Brain pericyte (primary cell): ENCODE data around the gene AQP2.
"Not testable (repeated sequence)": the region's sequence is repeated elsewhere in the genome, so short reads cannot be mapped to it uniquely, and the experiment has no call there.

ENCODE experiments used
- DNase-seq: peaks from one replicate; pipeline ENCODE4 v3.0.0-alpha.2; 2012; ENCODE audit warnings: low read depth, low spot score

AQP2 gene

GRCh38 chr12:49987625-49988303 lies 37.2 kb downstream of the AQP2 start:
- no peak for DNase-seq

DNA sequence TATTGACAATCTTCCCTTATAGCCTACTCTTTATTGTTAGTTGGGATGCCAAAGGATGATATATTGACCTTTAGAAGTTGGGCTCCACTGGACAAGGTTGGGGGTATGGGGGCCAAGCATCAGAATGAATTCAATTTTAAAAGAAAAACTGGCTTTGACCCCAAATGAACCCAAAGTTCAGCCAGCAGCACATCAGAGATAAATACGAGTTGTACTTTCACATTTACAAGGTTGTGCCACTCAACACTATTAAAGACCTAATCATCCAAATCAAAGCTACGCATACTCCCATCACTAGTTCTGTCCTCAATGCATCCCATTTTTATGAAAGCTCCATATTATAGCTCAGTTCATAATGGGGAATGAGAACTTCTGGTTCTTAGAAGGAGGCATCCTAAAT lies 38.9 kb downstream of the AQP2 start:
- DNase-seq: not testable (repeated sequence)

- no peak for DNase-seq
Measured at GRCh38 chr12:49990273-49990672, 39.7 kb downstream of the AQP2 start.

DNA sequence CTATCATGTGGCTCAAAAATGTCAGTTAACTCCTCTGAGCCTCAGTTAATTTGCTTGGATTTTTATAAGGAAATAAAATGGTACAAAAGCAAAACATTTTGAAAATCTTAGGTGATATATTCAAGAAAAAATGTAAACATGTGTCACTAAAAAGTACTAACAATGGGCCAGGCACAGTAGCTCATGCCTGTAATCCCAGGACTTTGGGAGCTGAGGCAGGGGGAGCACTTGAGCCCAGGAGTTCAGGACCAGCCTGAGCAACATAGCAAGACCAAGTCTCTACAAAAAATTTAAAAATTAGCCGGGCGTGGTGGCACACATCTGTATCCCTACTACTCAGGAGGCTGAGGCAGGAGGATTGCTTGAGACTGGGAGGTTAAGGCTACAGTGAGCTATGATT lies 47.9 kb downstream of the AQP2 start:
- no peak for DNase-seq

DNA sequence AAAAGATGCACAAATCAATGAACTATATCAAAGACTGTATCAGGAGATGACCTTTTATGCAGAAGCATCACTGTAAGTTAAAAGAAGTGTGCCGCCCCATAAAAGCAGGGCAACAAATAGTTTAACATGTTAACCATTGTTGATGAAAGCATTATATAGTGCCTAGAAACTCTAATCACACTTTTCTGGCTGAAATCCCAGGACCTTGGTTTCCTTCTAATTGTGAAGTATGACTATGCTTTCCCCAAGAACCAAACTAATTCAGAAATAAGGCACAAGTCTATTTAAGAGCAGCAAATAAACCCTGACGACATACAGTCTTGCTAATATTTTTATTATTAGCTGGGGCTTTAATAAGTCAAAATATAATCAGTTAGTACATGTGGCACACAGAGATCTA lies 53.1 kb downstream of the AQP2 start:
- no peak for DNase-seq

DNA sequence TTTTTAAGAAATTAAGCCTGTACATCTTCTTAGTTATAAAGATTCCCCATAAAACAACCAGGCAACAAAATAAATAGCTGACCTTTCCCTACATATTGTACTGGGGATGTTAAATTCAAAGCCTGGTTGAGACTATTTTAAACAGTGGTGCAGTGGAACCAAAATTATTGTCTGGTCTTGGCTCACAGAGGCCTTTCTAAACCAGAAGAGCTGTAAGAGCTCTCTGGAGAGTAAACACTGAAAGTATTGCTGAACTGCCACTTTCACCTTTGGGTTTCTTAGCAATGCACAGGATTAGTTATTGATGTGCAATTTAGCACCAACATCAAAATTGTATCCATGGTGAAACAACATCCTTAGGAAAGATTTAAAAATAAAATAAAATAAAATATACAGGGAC lies 54.2 kb downstream of the AQP2 start:
- DNase-seq: no peak

GRCh38 chr12:50005175-50005574 lies 54.6 kb downstream of the AQP2 start:
- DNase-seq: no peak

GRCh38 chr12:50006280-50006679 lies 55.7 kb downstream of the AQP2 start:
- DNase-seq: no peak

GRCh38 chr12:50006754-50007442 lies 56.4 kb downstream of the AQP2 start:
- no peak for DNase-seq
